ENCODE data around the gene DENND6B.
A peak's percentile ranks its signal among the peaks of the same experiment; 100 is the strongest.

The DENND6B gene

GRCh38 chr22:50357756-50358155 is 30.9 kb upstream of the DENND6B start:
- no peak for DNase-seq
- Histone ChIP-seq H3K36me3 (ENCODE audit: control insufficient read depth, insufficient read depth, low read length) (peaks cover 11% of the 10 kb centered on the region), H3K4me1 (ENCODE audit: control insufficient read depth, insufficient read depth, low read length, poor library complexity, severe bottlenecking) (peaks cover 4% of the 10 kb centered on the region), H3K9me3 (ENCODE audit: control insufficient read depth, low read length) (no peaks in the 10 kb centered on the region), H3K4me3 (ENCODE audit: insufficient read depth, low read depth, low read length, poor library complexity, severe bottlenecking) (no peak overlapping the region), H3K27me3 (replicated peaks; ENCODE audit: control insufficient read depth, insufficient read depth, low read length, poor library complexity, severe bottlenecking) (no peaks in the 10 kb centered on the region), H3K27ac (ENCODE audit: insufficient read depth, low read length, poor library complexity, severe bottlenecking) (no peak overlapping the region)

- no peak overlapping the region for H3K4me3 ChIP-seq (ENCODE audit: insufficient read depth, low read depth, low read length, poor library complexity, severe bottlenecking)
- DNase-seq = no peak
- peaks cover 11% of the 10 kb centered on the region for H3K36me3 ChIP-seq (ENCODE audit: control insufficient read depth, insufficient read depth, low read length)
- peaks cover 4% of the 10 kb centered on the region for H3K4me1 ChIP-seq (ENCODE audit: control insufficient read depth, insufficient read depth, low read length, poor library complexity, severe bottlenecking)
- no peaks in the 10 kb centered on the region for H3K27me3 ChIP-seq (replicated peaks; ENCODE audit: control insufficient read depth, insufficient read depth, low read length, poor library complexity, severe bottlenecking)
- no peak overlapping the region for H3K27ac ChIP-seq (ENCODE audit: insufficient read depth, low read length, poor library complexity, severe bottlenecking)
- no peaks in the 10 kb centered on the region for H3K9me3 ChIP-seq (ENCODE audit: control insufficient read depth, low read length)
Observed at GRCh38 chr22:50357222-50357621, 30.4 kb upstream of the DENND6B start.

GRCh38 chr22:50356186-50356585 is 29.4 kb upstream of the DENND6B start:
- no peak overlapping the region for H3K4me3 ChIP-seq (ENCODE audit: insufficient read depth, low read depth, low read length, poor library complexity, severe bottlenecking)
- H3K9me3 ChIP-seq (ENCODE audit: control insufficient read depth, low read length) = no peaks in the 10 kb centered on the region
- peaks cover 11% of the 10 kb centered on the region for H3K36me3 ChIP-seq (ENCODE audit: control insufficient read depth, insufficient read depth, low read length)
- H3K4me1 ChIP-seq (ENCODE audit: control insufficient read depth, insufficient read depth, low read length, poor library complexity, severe bottlenecking) = peaks cover 4% of the 10 kb centered on the region
- H3K27ac ChIP-seq (ENCODE audit: insufficient read depth, low read length, poor library complexity, severe bottlenecking) = no peak overlapping the region
- no peaks in the 10 kb centered on the region for H3K27me3 ChIP-seq (replicated peaks; ENCODE audit: control insufficient read depth, insufficient read depth, low read length, poor library complexity, severe bottlenecking)
- DNase-seq = no peak

- Histone ChIP-seq H3K36me3 (ENCODE audit: control insufficient read depth, insufficient read depth, low read length) (peaks cover 7% of the 10 kb centered on the region), H3K4me3 (ENCODE audit: insufficient read depth, low read depth, low read length, poor library complexity, severe bottlenecking) (no peak overlapping the region), H3K9me3 (ENCODE audit: control insufficient read depth, low read length) (no peaks in the 10 kb centered on the region), H3K4me1 (ENCODE audit: control insufficient read depth, insufficient read depth, low read length, poor library complexity, severe bottlenecking) (peaks cover 6% of the 10 kb centered on the region), H3K27ac (ENCODE audit: insufficient read depth, low read length, poor library complexity, severe bottlenecking) (no peak overlapping the region), H3K27me3 (replicated peaks; ENCODE audit: control insufficient read depth, insufficient read depth, low read length, poor library complexity, severe bottlenecking) (no peaks in the 10 kb centered on the region)
- DNase-seq = no peak
Observed at GRCh38 chr22:50348058-50348457, 21.2 kb upstream of the DENND6B start.

DNA sequence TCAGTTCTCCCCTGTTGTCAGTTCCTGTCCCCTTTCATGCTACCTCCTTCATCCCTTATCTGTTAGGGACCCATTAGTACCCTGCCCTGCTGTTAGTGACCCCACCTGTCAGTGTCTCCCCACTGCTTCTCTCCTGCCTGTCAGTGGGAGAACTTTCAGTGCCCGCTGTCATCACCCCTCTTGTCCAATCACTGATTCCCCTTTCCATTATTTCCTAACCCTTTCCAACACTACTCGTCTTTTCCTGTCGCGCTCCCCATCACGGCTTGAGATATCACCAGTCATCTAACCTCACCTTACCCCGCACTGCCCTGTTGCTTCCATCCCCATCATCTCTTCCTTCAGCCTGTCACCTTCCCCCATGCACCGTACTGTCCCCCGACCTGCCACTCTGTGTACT is 20.3 kb upstream of the DENND6B start:
- H3K27me3 ChIP-seq (replicated peaks; ENCODE audit: control insufficient read depth, insufficient read depth, low read length, poor library complexity, severe bottlenecking) = no peaks in the 10 kb centered on the region
- H3K36me3 ChIP-seq (ENCODE audit: control insufficient read depth, insufficient read depth, low read length) = peaks cover 7% of the 10 kb centered on the region
- H3K4me1 ChIP-seq (ENCODE audit: control insufficient read depth, insufficient read depth, low read length, poor library complexity, severe bottlenecking) = peaks cover 14% of the 10 kb centered on the region
- H3K9me3 ChIP-seq (ENCODE audit: control insufficient read depth, low read length) = no peaks in the 10 kb centered on the region
- no peak overlapping the region for H3K27ac ChIP-seq (ENCODE audit: insufficient read depth, low read length, poor library complexity, severe bottlenecking)
- no peak for DNase-seq
- no peak overlapping the region for H3K4me3 ChIP-seq (ENCODE audit: insufficient read depth, low read depth, low read length, poor library complexity, severe bottlenecking)

- Histone ChIP-seq H3K9me3 (ENCODE audit: control insufficient read depth, low read length) (no peaks in the 10 kb centered on the region), H3K27ac (ENCODE audit: insufficient read depth, low read length, poor library complexity, severe bottlenecking) (peak overlapping the region; percentile 18), H3K36me3 (ENCODE audit: control insufficient read depth, insufficient read depth, low read length) (peaks cover 7% of the 10 kb centered on the region), H3K4me1 (ENCODE audit: control insufficient read depth, insufficient read depth, low read length, poor library complexity, severe bottlenecking) (peaks cover 18% of the 10 kb centered on the region), H3K27me3 (replicated peaks; ENCODE audit: control insufficient read depth, insufficient read depth, low read length, poor library complexity, severe bottlenecking) (no peaks in the 10 kb centered on the region), H3K4me3 (ENCODE audit: insufficient read depth, low read depth, low read length, poor library complexity, severe bottlenecking) (no peak overlapping the region)
- DNase-seq = no peak
Observed at GRCh38 chr22:50346470-50346869, 19.7 kb upstream of the DENND6B start.

DNA sequence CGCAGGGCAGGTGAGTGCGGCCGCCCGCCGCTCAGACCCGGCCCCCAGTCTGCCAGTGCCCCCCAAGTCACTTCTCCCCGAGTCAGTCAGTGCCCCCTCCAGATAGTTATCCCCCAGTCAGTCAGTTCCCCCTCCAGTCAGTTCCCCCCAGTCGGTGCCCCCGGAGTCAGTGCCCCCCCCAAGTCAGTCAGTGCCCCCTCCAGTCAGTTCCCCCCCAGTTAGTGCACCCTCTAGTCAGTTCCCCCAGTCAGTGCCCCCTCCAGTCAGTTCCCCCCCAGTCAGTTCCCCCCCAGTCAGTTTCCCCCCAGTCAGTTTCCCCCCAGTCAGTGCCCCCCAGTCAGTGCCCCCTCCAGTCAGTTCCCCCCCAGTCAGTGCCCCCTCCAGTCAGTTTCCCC is 16.7 kb upstream of the DENND6B start:
- DNase-seq = no peak
- Histone ChIP-seq H3K36me3 (ENCODE audit: control insufficient read depth, insufficient read depth, low read length) (peaks cover 7% of the 10 kb centered on the region), H3K4me1 (ENCODE audit: control insufficient read depth, insufficient read depth, low read length, poor library complexity, severe bottlenecking) (peaks cover 18% of the 10 kb centered on the region), H3K4me3 (ENCODE audit: insufficient read depth, low read depth, low read length, poor library complexity, severe bottlenecking) (peak overlapping the region; percentile 87), H3K27ac (ENCODE audit: insufficient read depth, low read length, poor library complexity, severe bottlenecking) (peak overlapping the region; percentile 89), H3K27me3 (replicated peaks; ENCODE audit: control insufficient read depth, insufficient read depth, low read length, poor library complexity, severe bottlenecking) (no peaks in the 10 kb centered on the region), H3K9me3 (ENCODE audit: control insufficient read depth, low read length) (no peaks in the 10 kb centered on the region)

GRCh38 chr22:50342651-50343540 is 16.1 kb upstream of the DENND6B start, which contains the start of gene PPP6R2:
TSS of gene PPP6R2 (plus strand) at chr22:50343327. CDS start at chr22:50393909, 50,582 bp downstream.
- H3K4me1 ChIP-seq (ENCODE audit: control insufficient read depth, insufficient read depth, low read length, poor library complexity, severe bottlenecking) = peaks cover 18% of the 10 kb centered on the region
- H3K4me3 ChIP-seq (ENCODE audit: insufficient read depth, low read depth, low read length, poor library complexity, severe bottlenecking) = peak within 1 kb of the TSS; percentile 87
- DNase-seq = peak; percentile 80 to 83 (median 81)
- H3K27ac ChIP-seq (ENCODE audit: insufficient read depth, low read length, poor library complexity, severe bottlenecking) = peak within 1 kb of the TSS; percentile 89
- H3K36me3 ChIP-seq (ENCODE audit: control insufficient read depth, insufficient read depth, low read length) = peaks cover 4% of the 10 kb centered on the region
- no peaks in the 10 kb centered on the region for H3K27me3 ChIP-seq (replicated peaks; ENCODE audit: control insufficient read depth, insufficient read depth, low read length, poor library complexity, severe bottlenecking)
- H3K9me3 ChIP-seq (ENCODE audit: control insufficient read depth, low read length) = no peaks in the 10 kb centered on the region

GRCh38 chr22:50341977-50342650 is 15.3 kb upstream of the DENND6B start:
- DNase-seq = peak; percentile 70 to 82 (median 71)
- H3K4me3 ChIP-seq (ENCODE audit: insufficient read depth, low read depth, low read length, poor library complexity, severe bottlenecking) = peak overlapping the region; percentile 46
- peak overlapping the region; percentile 89 for H3K27ac ChIP-seq (ENCODE audit: insufficient read depth, low read length, poor library complexity, severe bottlenecking)

More at GRCh38 chr22:50341977-50342650, 15.3 kb upstream of the DENND6B start:
- Histone ChIP-seq H3K36me3 (ENCODE audit: control insufficient read depth, insufficient read depth, low read length) (no peaks in the 10 kb centered on the region), H3K9me3 (ENCODE audit: control insufficient read depth, low read length) (no peaks in the 10 kb centered on the region), H3K4me1 (ENCODE audit: control insufficient read depth, insufficient read depth, low read length, poor library complexity, severe bottlenecking) (peaks cover 18% of the 10 kb centered on the region), H3K27me3 (replicated peaks; ENCODE audit: control insufficient read depth, insufficient read depth, low read length, poor library complexity, severe bottlenecking) (no peaks in the 10 kb centered on the region)

All from effector memory CD4-positive, alpha-beta T cell (primary cell).